ENCODE results near the gene SDR9C7.

SDR9C7 gene

GRCh38 chr12:56900583-56900982 is 33.6 kb downstream of the SDR9C7 start:
- Histone ChIP-seq H3K27me3 (ENCODE audit: low read length) (no peaks in the 10 kb centered on the region), H3K79me2 (ENCODE audit: insufficient read depth, low read length) (no peaks in the 10 kb centered on the region), H4K20me1 (ENCODE audit: low read depth, low read length) (no peaks in the 10 kb centered on the region), H3K27ac (ENCODE audit: low read depth, low read length) (no peak overlapping the region), H3K4me3 (ENCODE audit: insufficient read depth, low read length, poor library complexity, severe bottlenecking) (no peak overlapping the region), H3K36me3 (ENCODE audit: low read length) (no peaks in the 10 kb centered on the region), H2AFZ (ENCODE audit: low read depth, low read length, severe bottlenecking) (no peak overlapping the region), H3K4me2 (ENCODE audit: low read depth, low read length, poor library complexity, severe bottlenecking) (no peak overlapping the region), H3K9me3 (ENCODE audit: insufficient read depth, low read length) (peaks cover 30% of the 10 kb centered on the region; the same call in 1 of the 2 replicates), H3F3A (ENCODE audit: insufficient read depth) (no peaks in the 10 kb centered on the region), H3K9ac (ENCODE audit: low read length) (no peak overlapping the region), H3K9me2 (replicated peaks; ENCODE audit: insufficient read depth, low read length) (no peaks in the 10 kb centered on the region)
- TF ChIP-seq EZH2phosphoT487 (conservative IDR thresholded peaks at IDR 0.05; ENCODE audit: low read length) = no peak
- TF ChIP-seq CTCF (IDR thresholded peaks at IDR 0.05; ENCODE audit: insufficient read depth, low read length, poor library complexity, severe bottlenecking) = no peak

- Histone ChIP-seq H3K27me3 (ENCODE audit: low read length) (no peaks in the 10 kb centered on the region), H2AFZ (ENCODE audit: low read depth, low read length, severe bottlenecking) (no peak overlapping the region), H3F3A (ENCODE audit: insufficient read depth) (no peaks in the 10 kb centered on the region), H3K9ac (ENCODE audit: low read length) (no peak overlapping the region), H3K4me2 (ENCODE audit: low read depth, low read length, poor library complexity, severe bottlenecking) (no peak overlapping the region), H3K79me2 (ENCODE audit: insufficient read depth, low read length) (no peaks in the 10 kb centered on the region), H3K9me2 (replicated peaks; ENCODE audit: insufficient read depth, low read length) (no peaks in the 10 kb centered on the region), H3K4me3 (ENCODE audit: insufficient read depth, low read length, poor library complexity, severe bottlenecking) (no peak overlapping the region), H4K20me1 (ENCODE audit: low read depth, low read length) (no peaks in the 10 kb centered on the region), H3K27ac (ENCODE audit: low read depth, low read length) (no peak overlapping the region), H3K9me3 (ENCODE audit: insufficient read depth, low read length) (peaks cover 30% of the 10 kb centered on the region; the same call in 1 of the 2 replicates), H3K36me3 (ENCODE audit: low read length) (no peaks in the 10 kb centered on the region)
- no peak for TF ChIP-seq EZH2phosphoT487 (conservative IDR thresholded peaks at IDR 0.05; ENCODE audit: low read length)
- TF ChIP-seq CTCF (IDR thresholded peaks at IDR 0.05; ENCODE audit: insufficient read depth, low read length, poor library complexity, severe bottlenecking) = no peak
Observed at GRCh38 chr12:56898938-56899337, 35.3 kb downstream of the SDR9C7 start.

GRCh38 chr12:56897844-56898361 is 36.3 kb downstream of the SDR9C7 start:
- no peaks in the 10 kb centered on the region for H3K9me2 ChIP-seq (replicated peaks; ENCODE audit: insufficient read depth, low read length)
- H3K27me3 ChIP-seq (ENCODE audit: low read length) = no peaks in the 10 kb centered on the region
- no peak overlapping the region for H3K9ac ChIP-seq (ENCODE audit: low read length)
- no peak overlapping the region for H3K4me3 ChIP-seq (ENCODE audit: insufficient read depth, low read length, poor library complexity, severe bottlenecking)
- H4K20me1 ChIP-seq (ENCODE audit: low read depth, low read length) = no peaks in the 10 kb centered on the region
- H3K79me2 ChIP-seq (ENCODE audit: insufficient read depth, low read length) = no peaks in the 10 kb centered on the region
- no peak overlapping the region for H2AFZ ChIP-seq (ENCODE audit: low read depth, low read length, severe bottlenecking)
- no peak overlapping the region for H3K27ac ChIP-seq (ENCODE audit: low read depth, low read length)
- no peak for TF ChIP-seq EZH2phosphoT487 (conservative IDR thresholded peaks at IDR 0.05; ENCODE audit: low read length)
- no peak for TF ChIP-seq CTCF (IDR thresholded peaks at IDR 0.05; ENCODE audit: insufficient read depth, low read length, poor library complexity, severe bottlenecking)
- no peaks in the 10 kb centered on the region for H3F3A ChIP-seq (ENCODE audit: insufficient read depth)
- H3K9me3 ChIP-seq (ENCODE audit: insufficient read depth, low read length) = peaks cover 30% of the 10 kb centered on the region; the same call in 1 of the 2 replicates
- H3K4me2 ChIP-seq (ENCODE audit: low read depth, low read length, poor library complexity, severe bottlenecking) = no peak overlapping the region
- no peaks in the 10 kb centered on the region for H3K36me3 ChIP-seq (ENCODE audit: low read length)

Data from SU-DHL-6 (cell line).